T-helper 1 cell treated with Interleukin-12 subunit alpha and Interleukin-12 subunit beta and Interleukin-4 antibody, amounts not matched to agents 30 ng/mL and 1 ng/mL, for 36 hours (primary cell): ENCODE measurements around the gene GPSM3. TPM values are rescaled to one million over a fixed set of nuclear protein-coding genes. Genes with fewer than 3 reads are reported as not detected.

Experiments used
- intact Hi-C: fragments of 100-400 bp; cut with micrococcal nuclease; formaldehyde crosslinking; loops from one replicate; pipeline ENCODE4 v1.15.1; 2024
- total RNA-seq: library from RNA; stranded (reverse); gene quantifications from 2 replicates; pipeline ENCODE4 v1.2.3, GENCODE V29; 2022

The GPSM3 gene
- total RNA-seq, 1 donor from 2014 or later, result 264 TPM

DNA sequence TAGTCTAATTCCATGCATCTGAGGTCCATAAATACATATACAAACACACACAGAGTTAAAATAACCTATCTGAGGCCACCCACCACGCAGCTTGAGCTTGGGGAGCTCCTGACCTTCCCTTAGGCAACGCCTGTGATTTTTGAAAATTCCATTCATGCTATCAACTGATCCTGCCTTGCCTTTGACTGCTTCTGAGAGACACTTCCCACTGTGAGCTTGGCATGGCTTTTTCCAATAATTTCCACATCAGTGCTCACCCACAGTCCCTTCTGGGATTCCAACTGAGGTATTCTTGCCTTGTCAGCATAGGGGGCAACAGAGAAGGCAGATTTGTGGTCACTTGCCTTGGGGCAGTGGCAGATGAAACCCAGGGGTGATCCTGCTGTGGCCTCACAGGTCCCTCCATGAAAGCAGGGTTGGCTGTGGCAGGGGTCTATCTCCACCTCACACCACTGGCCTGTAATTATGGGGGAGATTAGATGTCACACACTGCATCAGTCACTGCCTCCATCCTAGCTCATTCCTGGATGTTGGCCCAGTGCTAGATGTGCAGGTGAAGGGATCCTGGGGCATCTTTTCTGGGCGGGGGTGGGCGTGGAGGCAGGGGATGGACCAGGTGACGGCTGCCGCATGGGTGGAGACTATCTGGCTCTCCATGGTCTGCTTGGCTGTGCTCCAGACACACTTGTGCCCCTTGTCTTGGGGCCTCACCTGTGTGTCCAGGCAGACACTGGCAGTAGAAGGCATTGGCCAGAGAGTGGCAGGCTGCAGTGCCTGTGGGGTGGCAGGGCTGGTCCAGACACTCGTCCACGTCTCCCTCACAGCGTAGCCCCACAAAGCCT lies 11.2 kb upstream of the GPSM3 start:
- intact Hi-C loops, result no loop called here

DNA sequence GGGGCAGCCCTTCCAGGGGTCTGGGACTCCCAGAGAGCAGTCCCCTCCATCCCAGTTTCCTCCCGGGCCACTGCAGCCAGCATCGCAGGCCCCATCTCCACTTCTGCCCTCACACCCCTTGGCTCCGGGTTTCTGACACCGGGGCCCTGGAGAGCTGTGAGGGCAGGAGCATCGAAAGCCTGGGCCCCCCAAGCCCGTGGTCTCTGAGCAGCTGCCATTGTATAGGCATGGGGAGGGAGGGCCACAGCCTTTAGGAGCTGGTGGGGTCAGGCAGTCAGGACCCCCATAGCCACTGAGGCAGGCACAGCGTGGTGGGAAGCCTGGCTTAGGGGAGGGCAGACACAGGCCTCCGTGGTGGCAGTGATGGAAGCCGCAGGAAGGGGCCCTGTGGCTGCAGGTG lies 9.7 kb upstream of the GPSM3 start:
- intact Hi-C loops, result no loop called here

DNA sequence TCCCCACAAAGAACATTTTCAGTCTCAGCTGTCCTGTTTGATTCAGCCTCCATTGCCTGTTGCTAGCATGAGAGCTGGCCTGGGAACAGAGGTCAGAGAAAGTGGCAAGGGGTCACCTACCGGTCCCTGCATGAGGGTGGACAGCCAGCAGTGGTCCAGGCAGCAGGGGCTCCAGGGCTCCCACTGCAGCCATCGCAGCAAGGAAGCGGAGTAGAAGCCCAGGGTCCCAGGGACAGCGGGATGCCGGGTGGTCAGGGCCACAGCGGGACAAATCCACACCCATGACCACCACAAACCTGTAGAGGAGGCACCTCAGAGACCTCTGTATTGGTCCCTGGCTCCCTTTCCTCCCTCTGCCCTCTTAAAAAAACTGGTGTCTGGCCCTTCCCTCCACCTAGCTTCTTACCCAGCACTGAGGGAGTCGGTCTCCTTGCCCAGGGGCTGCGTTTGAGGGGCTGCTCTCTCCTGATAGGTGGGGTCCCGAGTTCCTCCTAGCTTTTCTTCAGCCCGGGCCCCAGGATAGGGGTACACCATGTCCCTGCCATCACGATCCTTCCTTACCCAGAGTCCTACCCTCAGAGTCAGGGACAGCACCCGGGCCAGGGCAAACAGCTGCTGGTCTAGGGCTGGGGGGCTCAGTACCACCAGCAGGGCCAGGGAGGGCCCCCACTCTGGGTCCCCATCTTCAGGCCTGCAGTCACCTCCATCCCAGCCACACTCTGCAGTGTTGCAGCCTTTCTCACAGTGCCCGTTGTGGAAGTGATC lies 8.4 kb upstream of the GPSM3 start:
- intact Hi-C loops, result no loop called here

DNA sequence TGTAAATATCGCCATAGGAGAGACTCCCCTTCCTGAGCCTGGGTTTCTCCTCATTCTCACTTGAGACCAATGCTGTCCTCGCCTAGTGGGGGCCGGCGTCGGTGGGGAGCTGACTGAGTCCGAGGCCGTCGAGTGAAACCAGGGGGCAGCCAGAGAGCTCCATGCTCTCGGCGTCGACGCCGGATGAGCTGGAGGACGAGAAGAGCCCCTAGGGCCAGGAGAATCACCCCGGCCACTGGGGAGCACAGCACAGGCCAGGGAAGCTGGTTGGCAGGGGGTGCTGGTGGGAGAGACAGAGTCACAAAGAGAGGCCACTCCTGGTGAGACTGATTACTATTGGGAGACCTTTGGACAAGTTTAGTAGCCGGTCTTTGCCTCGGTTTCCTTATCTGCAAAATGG lies 6.4 kb upstream of the GPSM3 start:
- intact Hi-C loops, result loop anchor here (5.0 to 10.0 kb wide), 6 partner anchors 364 to 1554 kb away; partner anchors contain the start of genes ATP6V1G2, B3GALT4, BAG6 and C6orf136

DNA sequence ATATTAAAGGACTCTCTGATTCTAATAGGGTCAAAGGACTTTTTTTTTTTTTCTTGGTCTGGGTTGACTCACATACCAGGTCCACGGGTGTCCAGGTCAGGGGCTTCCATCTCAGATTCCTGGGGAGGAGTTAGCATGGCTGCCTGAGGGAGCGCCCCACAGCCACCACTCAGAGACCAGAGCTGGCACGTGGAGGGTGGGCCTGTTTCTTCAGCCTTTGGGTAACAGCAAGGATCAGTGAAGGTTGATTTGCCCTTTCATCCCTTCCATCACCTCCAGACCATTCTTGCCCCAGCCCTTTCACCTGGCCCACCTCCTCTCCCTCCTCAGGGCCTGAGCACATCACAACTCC lies 5.9 kb upstream of the GPSM3 start:
- intact Hi-C loops, result loop anchor here (5.0 to 10.0 kb wide), 6 partner anchors 364 to 1554 kb away; partner anchors contain the start of genes ATP6V1G2, B3GALT4, BAG6 and C6orf136

DNA sequence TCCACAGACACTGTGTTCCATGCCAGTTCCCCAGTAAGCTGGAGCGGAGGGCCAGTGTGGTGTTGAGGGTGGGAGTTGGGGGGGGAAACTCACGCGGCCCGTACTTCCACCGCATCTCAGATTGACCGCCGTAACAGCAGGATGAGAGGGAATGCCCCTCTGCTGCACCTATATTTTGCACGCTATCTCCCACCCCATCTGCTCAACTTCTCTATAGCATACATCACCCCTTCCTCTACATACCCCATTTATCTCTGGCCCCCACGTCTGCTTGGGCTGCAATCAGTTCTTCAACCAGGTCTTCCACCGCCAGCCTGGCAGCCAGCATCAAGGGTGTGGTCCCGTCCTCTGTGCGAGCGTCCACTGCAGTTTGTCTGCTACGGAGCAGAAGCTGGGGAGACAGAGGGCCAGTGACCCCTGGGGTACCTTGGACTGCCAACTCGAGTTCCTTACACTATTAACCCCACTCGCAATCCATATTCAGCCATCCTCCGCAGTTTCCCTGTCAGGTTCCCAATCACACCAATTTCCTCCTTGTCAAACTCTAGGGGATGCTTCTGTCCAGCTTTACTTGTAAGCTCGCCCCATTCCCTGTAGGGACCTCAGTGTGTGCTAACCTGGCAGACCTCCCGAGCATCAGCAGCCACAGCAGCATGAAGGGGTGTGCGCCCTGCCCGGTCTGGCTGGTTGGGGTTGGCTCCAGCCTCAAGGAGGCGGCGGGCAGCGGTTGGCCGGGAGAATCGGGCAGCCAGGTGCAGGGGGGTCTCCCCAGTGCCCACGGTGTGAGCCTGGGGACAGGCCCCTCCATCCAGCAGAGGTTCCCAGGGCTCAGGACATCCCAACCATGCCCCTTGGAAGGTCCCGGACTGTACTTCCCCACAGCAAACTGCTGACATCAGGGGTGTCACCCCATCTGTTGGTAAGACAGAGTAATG lies 4.5 kb upstream of the GPSM3 start:
- intact Hi-C loops, result loop anchor here (5.0 to 10.0 kb wide), 6 partner anchors 362 to 1552 kb away; partner anchors contain the start of genes ATP6V1G2, B3GALT4, BAG6 and C6orf136

DNA sequence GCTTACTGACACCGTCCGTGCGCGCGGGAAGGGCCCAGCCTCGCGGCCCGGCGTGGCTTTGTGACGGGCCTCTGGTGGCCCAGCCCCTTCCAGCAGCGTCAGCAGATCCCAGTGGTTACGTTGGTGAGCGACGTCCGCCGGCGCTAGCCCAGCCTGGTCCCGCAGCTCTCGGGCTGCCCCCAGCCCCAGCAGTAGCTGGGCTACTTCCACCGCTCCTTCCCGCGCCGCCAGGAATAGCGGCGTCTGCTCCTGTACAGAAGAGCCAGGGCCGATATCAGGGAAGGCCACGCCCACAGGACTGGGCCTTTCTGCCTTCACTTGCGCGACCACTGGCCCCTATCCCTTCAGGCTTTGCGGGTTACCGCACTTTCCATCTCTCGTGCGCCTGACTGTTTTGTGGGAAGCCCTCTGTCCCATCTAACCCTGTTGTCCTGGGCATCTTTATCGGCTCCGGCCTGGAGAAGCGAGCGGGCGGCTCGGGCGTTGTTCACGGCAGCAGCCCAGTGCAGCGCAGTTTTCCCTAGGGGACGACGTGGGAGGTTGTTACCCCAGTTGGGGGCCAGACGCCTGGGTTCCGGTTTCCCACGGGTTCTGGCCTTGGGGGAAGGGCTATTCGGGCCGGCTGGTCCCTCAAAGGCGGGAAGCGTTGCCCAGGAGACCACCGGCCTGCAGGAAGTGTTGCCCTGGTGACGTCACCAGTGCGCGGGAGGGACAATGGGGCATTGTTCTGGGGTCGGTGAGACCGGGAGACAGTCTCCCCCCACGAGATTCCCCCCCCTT lies 3.6 kb upstream of the GPSM3 start:
- intact Hi-C loops, result loop anchor here (1.0 to 10.0 kb wide), 21 partner anchors 18 to 1551 kb away; partner anchors contain the start of genes ATP6V1G2, B3GALT4, BAG6 and BRD2

DNA sequence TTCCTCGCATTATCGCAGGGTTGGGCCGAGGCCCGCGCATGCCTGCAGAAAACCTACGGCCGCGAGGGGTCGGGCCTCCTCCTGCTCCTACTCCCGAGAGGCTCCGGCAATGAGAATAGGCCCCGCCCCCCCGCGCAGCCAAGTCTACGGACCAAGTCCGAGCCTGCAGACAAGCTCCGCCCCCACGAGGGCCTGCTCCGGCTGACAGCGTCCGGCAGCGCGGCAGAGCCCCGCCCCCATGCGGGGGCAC lies 3.1 kb upstream of the GPSM3 start:
- intact Hi-C loops, result loop anchor here (1.0 to 10.0 kb wide), 21 partner anchors 17 to 1551 kb away; partner anchors contain the start of genes ATP6V1G2, B3GALT4, BAG6 and BRD2

DNA sequence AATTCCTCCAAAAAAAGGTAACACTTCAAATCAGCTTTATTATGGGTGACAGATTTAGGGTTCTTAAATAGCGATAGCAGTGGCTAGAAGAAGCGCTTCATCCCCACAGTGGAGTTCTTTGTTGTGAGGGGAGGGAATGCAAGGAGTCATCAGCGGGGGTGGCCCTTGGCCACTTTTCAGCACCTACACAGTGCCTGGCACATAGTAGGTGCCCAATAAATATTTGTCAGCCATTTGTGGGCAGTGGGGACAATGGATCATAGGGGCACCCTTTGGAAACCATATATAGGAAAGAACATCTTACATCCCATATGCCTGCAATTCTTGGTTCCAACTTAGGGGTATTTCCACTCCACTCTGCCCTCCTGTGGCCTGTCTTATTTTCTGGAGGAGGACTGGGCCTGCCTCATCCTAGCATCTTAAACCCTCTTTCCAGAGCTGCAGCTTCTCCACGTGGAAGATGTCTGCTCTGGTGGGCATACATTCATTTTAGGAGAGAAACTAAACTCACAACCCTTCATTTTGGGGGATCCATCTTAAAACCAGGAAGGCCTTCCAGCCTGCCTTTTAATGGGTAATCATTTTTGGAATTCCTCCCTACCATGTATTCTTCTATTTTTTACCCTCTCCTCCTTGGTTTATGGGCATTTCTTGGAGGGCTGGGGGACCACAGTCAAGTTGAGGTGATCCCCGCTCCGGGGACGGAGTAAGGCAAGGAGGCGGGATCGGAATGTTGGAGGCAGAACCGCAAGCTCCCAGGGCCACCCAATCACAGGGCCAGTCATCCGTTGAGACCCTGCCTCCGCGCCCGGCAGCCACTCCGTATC lies 2.6 kb upstream of the GPSM3 start:
- intact Hi-C loops, result loop anchor here (1.0 to 10.0 kb wide), 24 partner anchors 17 to 1550 kb away; partner anchors contain the start of genes ATP6V1G2, B3GALT4, BAG6 and BRD2

DNA sequence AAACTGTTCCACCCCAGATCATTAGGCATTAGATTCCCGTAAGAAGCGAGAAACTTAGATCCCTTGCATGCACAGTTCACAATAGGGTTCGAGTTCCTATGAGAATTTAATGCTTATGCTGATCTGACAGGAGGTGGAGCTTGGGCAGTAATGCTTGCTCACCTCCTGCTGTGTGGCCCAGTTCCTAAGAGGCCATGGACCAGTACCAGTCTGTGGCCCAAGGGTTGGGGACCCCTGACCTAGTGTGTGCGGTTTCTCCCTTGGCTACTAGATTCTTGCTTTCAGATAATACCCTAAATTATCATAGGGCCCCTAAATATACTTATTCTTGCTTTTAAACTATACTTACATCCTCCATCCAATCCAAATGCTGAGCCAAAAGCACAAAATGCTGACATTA lies 1.9 kb upstream of the GPSM3 start:
- intact Hi-C loops, result loop anchor here (2.0 to 10.0 kb wide), 9 partner anchors 237 to 1550 kb away; partner anchors contain the start of genes B3GALT4, C6orf136, CLIC1 and EHMT2

DNA sequence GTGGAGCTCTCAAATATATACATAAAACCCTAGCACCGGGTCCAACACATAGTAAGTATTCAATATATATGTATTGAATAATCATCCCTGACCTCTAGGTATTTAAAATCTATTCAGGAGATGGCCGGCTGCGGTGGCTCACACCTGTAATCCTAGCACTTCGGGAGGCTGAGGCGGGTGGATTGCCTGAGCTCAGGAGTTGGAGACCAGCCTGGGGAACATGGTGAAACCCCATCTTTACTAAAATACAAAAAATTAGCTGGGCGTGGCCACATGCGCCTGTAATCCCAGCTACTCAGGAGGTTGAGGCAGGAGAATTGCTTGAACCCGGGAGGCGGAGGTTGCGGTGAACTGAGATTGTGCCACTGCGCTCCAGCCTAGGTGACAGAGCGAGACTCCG lies 653 bp upstream of the GPSM3 start:
- intact Hi-C loops, result loop anchor here (5.0 to 10.0 kb wide), 6 partner anchors 236 to 1548 kb away; partner anchors contain the start of genes B3GALT4, C6orf136, CLIC1 and EHMT2

DNA sequence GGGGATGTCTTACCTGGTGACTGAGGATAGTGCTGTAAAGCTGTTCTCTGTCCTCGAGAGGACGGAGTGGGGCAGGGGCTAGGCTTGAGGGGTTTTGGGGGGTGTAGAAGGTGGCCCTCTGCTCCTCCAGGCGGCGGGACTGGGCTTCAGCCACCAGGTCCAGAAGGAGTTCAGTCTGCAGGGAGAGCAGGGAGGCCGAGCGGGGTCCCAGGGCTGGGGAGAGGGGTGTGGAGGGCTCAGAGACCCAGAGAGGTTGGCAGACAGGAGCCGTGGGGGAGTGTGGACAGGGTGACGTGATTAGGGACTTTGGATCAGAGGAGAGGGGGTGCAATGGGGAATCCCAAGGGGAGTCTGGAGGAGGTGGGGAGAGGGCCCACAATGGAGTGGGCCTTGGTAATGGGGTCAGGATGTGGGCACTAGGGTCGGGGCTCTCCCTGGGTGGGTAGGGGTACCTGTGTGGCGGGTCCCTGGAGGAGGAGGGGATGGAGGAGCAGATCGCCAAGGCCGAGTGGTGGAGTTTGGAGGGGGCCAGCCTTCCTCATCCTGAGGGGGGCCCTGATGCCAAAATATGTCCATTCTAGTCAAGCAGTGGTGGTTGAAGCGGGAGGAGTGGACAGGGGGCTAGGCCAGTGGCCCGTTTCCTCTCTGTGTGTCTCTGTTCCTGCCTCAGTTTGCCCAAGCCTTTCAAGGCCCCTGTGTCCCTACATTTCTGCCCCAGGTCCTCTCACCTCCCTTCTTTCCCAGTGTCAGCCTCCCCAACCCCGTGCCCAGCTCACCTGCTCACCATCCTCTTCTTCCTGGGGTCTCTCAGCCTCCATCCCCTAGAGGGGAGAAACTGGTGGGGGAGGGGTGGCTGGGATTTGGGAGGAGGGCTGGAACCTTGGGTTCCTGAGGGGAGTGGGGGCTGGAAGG lies 491 bp downstream of the GPSM3 start:
- intact Hi-C loops, result loop anchor here (1.0 to 10.0 kb wide), 7 partner anchors 73 to 1547 kb away; partner anchors contain the start of genes B3GALT4, C6orf136, CLIC1 and EHMT2

DNA sequence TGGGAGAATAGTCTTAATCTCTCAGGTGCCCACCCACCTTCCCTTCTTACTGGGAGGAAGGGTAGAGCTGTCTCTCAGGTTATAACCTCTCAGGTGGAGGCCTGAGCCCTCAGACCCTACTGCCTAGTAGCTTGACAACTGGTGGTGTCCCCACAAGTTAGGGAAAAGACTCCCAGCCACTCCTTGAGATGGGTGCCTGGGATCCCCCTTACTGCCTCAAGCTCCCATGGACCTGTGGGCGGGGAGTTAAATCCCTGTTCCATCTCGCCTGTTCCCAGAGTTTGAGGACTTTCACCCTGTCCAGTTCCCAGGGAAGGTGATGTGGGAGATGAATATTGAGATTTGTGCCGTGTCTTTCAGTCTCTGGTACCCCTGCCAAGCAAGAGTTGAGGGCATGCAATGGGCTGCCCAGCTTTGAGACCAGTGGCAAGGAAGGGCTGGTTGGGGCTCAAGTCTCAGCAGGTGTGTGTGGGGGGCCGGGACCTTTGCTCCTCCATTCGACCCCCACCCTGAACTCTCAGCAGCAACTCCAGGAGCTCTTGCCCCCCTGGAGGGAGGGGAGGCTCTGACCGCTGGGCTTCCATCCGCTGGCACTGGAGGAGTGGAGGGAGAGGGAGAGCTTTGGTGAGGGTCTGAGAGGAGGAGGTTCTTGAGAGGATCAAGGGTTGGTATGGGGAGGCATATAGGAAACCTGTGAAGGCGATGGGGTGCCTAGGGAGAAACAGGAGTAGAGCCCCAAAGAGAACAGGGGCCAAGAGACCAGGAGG lies 1.3 kb downstream of the GPSM3 start:
- intact Hi-C loops, result loop anchor here (1.0 to 10.0 kb wide), 8 partner anchors 13 to 1546 kb away; partner anchors contain the start of genes B3GALT4, C6orf136, CLIC1 and EHMT2

DNA sequence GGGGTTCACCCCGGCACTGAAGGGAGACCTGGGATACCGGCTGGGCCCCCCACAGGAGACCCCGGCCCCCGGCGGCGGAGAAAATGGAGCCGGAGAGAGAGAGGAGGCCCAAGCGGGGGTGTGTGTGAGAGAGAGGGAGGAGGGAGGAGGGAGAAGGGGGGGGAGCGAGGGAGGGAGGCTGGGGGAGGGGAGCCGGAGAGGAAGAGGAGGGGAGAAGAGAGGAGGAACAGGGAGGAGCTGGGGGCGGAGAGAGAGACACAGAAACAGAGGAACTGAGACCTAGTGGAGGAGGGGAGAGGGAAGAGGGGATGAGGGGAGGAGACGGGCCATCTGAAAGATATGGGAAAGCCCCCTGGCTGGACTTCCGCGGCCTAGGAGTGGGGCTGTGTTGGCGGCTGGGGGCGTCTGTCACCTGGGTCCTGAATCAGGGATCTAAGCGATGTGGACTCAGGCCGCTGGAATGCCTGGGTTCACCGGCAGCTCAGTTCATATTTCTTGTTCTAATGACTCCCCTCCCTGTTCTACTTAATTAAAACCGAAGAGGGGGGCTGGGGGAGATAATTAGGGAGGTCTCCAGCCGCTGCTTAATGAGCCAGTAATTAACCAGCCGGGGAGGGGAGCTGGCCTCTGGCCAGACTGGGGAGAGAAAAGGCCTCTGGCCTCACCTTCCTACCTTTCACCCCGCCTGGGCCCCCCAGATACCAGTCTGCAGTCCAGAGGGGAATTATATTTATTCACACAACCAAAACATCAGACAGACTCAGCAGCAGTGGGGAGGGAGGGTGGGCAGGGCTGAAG lies 2.2 kb downstream of the GPSM3 start, which contains the start of gene PBX2:
Gene PBX2 (minus strand): TSS at position 149 of the 798 bp plus-strand sequence. CDS start 287 bp downstream, outside the sequence.
- intact Hi-C loops, result loop anchor here (1.0 to 10.0 kb wide), 8 partner anchors 12 to 1545 kb away; partner anchors contain the start of genes B3GALT4, C6orf136, CLIC1 and EHMT2

DNA sequence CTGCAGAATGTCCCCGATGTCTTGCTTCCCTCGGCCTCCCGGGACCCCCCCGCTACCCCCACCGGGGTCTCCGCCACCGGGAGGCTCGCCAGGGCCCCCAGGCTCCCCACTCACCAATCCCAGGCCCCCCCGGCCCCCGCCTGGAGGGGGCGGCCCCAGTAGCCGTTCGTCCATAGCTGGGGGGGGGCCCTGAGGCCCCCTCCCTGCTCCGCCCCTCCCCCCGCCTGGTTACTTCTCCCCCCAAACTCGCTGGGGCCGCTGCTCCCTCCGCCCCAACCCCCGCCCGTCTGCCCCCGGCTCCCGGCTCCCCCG lies 2.7 kb downstream of the GPSM3 start:
- intact Hi-C loops, result loop anchor here (1.0 to 10.0 kb wide), 8 partner anchors 11 to 1545 kb away; partner anchors contain the start of genes B3GALT4, C6orf136, CLIC1 and EHMT2
